OCI-LY3 (cell line): Measurements from ENCODE around the gene ACER2.

Experiments used
- EZH2phosphoT487 ChIP-seq: fragments of 200-600 bp; shearing (Covaris generic); IDR thresholded peaks from 2 replicates; pipeline ENCODE4 v1.6.1; 2018; ENCODE audit warnings: antibody characterized with exemption, mixed run types, low read depth
- TF ChIP-seq, protein P1 (sequence below): fragments of 200-600, 300-600 bp; sonication (generic); IDR thresholded peaks from 2 replicates; pipeline ENCODE4 v1.5.1; 2014; ENCODE audit warnings: antibody characterized with exemption, low read length, low read depth

DNA sequence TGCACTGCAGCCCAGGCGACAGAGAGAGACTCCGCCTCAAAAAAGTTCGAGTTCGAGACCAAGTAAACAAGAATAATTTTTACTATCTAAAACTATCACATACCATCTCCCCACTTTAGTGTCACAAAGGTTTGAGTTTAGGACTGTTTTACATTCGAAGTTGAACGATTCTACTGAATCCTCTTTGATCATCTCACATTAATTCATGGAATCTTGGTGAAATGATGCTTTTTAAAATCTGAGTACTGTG is 28.1 kb upstream of the ACER2 start:
- TF ChIP-seq, protein P1, sequence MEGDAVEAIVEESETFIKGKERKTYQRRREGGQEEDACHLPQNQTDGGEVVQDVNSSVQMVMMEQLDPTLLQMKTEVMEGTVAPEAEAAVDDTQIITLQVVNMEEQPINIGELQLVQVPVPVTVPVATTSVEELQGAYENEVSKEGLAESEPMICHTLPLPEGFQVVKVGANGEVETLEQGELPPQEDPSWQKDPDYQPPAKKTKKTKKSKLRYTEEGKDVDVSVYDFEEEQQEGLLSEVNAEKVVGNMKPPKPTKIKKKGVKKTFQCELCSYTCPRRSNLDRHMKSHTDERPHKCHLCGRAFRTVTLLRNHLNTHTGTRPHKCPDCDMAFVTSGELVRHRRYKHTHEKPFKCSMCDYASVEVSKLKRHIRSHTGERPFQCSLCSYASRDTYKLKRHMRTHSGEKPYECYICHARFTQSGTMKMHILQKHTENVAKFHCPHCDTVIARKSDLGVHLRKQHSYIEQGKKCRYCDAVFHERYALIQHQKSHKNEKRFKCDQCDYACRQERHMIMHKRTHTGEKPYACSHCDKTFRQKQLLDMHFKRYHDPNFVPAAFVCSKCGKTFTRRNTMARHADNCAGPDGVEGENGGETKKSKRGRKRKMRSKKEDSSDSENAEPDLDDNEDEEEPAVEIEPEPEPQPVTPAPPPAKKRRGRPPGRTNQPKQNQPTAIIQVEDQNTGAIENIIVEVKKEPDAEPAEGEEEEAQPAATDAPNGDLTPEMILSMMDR: no peak
- no peak for TF ChIP-seq EZH2phosphoT487
